ENCODE results near the gene RNF138. TPM values are rescaled to one million over a fixed set of nuclear protein-coding genes. Genes with fewer than 3 reads are reported as not detected.
"Not testable (repeated sequence)": the region's sequence is repeated elsewhere in the genome, so short reads cannot be mapped to it uniquely, and the experiment has no call there.

Gene RNF138
- total RNA-seq, result 10 to 100 TPM; 58.8 to 64.7 TPM

- Mint-ChIP-seq H3K9me3 (no peaks in the 10 kb centered on the region), H3K36me3 (peaks cover 22 to 34% of the 10 kb centered on the region in 2 donors), H3K27ac (peak within 1 kb of the TSS; percentile 98 to 99)
- ATAC-seq, result peak; percentile 65 to 68
- peak; percentile 83 to 88 for DNase-seq (ENCODE audit: low spot score in 2 of 2)
Measured at GRCh38 chr18:32091724-32092421, at the start of gene RNF138. TSS of gene RNF138 (plus strand) at chr18:32091874. CDS start at chr18:32092777, 903 bp downstream.

DNA sequence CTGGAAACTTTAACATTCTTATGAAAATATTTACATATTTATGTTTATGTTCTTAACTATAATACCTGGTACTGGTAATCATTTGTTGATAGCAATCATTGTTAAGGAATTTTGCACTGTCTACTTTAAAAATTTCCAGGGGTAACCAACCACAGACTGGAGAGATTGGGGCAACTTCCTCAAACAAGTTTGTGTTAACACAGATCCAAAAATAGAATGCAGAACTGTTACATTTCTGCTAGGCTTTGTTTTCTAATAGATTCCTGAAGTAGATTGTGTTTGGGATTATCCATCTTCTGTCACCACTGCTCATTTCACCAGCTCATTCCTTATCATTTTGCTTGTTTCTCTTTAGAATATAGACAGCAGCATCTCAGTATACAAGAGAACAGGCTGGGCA is 49.3 kb upstream of the RNF138 start:
- peaks cover 10 to 20% of the 10 kb centered on the region in 2 donors for H3K36me3 Mint-ChIP-seq

DNA sequence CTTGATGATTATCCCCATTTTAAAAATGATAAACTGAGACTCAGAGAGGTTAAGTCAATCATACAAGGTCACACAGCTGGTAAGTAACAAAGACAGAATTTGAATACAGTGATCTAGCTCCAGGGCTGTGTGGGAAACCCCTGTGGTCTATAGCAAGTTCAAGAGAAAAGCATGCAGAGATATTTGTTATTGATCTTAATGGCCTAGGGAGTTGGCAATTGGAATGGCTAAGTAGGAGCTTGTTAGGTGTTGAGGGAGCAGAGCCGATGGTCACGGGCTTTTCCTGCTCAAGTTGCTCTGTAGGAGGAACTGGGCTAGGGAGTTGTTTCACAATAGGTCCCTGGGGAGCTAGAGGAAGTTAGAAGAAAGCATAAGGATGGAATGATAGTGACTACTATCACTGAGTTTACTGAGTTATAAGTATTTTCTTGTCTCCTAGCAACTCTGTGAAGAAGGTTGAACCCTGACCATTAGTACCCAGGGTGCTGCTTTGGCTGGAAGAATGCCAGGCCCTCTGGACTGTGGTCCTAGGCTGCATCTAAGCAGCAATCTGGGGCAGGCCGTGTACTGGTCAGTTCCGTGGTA is 43.1 kb upstream of the RNF138 start:
- ATAC-seq (peak; percentile 37 to 68), DNase-seq (ENCODE audit: low spot score in 2 of 2) (no peak)
- H3K27ac Mint-ChIP-seq, result peak overlapping the region; percentile 36 to 93
- H3K9me3 Mint-ChIP-seq, result no peaks in the 10 kb centered on the region
- H3K36me3 Mint-ChIP-seq, result no peaks in the 10 kb centered on the region

More for the DNA sequence above, 49.3 kb upstream of the RNF138 start:
- Mint-ChIP-seq H3K9me3 (peaks cover 0 to 5% of the 10 kb centered on the region in 2 donors), H3K27ac (no peak overlapping the region)
- ATAC-seq (no peak), DNase-seq (ENCODE audit: low spot score in 2 of 2) (no peak)

DNA sequence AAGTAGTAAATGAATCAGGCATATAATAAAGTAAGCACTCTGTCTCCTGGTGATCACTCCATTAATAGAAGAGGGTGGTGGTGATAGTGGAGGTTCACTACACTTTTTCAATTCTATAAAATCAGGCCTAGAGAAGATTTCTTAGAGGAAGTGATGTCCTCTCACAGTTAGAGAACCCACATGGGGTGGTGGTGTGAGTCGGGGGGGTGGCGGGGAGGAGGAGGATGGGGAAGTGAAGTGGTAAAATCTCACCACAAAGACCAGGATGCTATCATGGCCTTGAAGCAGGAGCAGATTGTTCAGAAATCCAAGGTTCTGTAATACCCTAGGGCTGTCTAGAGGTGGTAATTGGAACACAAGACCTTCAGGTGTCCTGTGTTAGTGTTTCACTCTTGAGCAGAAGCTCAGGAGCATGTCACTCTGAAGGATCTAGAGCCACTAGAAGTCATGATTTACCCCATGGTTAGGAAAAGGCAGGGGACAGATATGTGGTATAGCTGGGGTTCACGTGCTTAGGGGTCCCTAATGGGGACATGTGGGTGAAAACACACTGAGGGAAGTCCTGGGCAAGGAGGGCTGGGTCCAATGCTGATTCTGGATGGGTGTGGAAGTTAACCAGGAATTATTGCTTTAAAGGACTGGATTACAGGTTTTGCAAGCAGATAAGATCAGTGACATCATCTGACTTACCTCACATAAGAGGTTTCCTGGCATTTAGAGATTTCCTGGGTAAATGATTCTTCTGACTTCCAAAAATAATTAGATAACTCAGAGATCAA is 42.1 kb upstream of the RNF138 start:
- ATAC-seq, result peak; percentile 40 to 74
- no peaks in the 10 kb centered on the region for H3K9me3 Mint-ChIP-seq
- peak overlapping the region; percentile 91 to 93 for H3K27ac Mint-ChIP-seq
- DNase-seq (ENCODE audit: low spot score in 2 of 2), result no peak
- H3K36me3 Mint-ChIP-seq, result no peaks in the 10 kb centered on the region

DNA sequence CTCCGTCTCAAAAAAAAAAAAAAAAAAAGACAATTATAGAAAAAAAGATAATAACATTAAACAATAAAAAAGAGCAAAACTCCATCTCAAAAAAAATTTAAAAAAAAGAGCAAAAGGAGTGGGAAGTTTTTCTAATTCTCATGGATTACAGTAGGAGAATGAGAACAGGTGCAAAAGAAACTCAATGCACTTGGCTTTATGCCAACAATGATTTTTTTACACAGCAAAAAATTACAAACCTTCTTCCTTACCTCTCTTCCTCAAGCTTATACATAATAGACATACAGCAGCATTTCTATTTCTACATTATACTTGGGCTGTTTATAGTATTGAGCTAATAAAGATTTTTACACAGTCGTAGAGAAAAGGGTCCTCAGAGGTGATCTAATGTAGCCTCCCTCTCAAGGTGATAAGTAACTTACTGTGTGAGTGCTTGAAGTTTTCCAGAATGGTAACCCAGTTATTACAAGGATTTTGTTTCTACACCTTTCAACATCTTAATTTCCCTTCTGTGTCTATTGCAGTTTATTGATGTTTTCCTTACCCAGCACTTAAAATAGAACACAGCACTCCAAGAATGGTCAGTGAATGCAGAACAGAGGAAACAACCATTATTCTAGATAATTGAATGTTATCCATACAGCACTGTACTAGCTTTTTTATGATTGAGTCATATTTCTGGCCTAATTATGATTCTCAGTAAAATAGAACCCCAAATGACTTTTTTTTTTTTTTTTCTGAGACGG is 34.9 kb upstream of the RNF138 start:
- peaks cover 8 to 12% of the 10 kb centered on the region in 2 donors for H3K36me3 Mint-ChIP-seq
- ATAC-seq, result no peak

GRCh38 chr18:32057624-32058165 is 34.0 kb upstream of the RNF138 start:
- peaks cover 0 to 5% of the 10 kb centered on the region in 2 donors for H3K9me3 Mint-ChIP-seq
- no peak overlapping the region for H3K27ac Mint-ChIP-seq
- DNase-seq (ENCODE audit: low spot score in 2 of 2) (no peak), ATAC-seq (no peak)
- H3K36me3 Mint-ChIP-seq, result peaks cover 8 to 12% of the 10 kb centered on the region in 2 donors

More for the DNA sequence above, 34.9 kb upstream of the RNF138 start:
- DNase-seq (ENCODE audit: low spot score in 2 of 2), result no peak
- peaks cover 0 to 5% of the 10 kb centered on the region in 2 donors for H3K9me3 Mint-ChIP-seq
- H3K27ac Mint-ChIP-seq, result no peak overlapping the region

GRCh38 chr18:32060026-32060425 is 31.6 kb upstream of the RNF138 start:
- Mint-ChIP-seq H3K36me3 (peaks cover 8 to 12% of the 10 kb centered on the region in 2 donors), H3K9me3 (peaks cover 0 to 5% of the 10 kb centered on the region in 2 donors), H3K27ac (no peak overlapping the region)
- DNase-seq (ENCODE audit: low spot score in 2 of 2), result no peak
- no peak for ATAC-seq

DNA sequence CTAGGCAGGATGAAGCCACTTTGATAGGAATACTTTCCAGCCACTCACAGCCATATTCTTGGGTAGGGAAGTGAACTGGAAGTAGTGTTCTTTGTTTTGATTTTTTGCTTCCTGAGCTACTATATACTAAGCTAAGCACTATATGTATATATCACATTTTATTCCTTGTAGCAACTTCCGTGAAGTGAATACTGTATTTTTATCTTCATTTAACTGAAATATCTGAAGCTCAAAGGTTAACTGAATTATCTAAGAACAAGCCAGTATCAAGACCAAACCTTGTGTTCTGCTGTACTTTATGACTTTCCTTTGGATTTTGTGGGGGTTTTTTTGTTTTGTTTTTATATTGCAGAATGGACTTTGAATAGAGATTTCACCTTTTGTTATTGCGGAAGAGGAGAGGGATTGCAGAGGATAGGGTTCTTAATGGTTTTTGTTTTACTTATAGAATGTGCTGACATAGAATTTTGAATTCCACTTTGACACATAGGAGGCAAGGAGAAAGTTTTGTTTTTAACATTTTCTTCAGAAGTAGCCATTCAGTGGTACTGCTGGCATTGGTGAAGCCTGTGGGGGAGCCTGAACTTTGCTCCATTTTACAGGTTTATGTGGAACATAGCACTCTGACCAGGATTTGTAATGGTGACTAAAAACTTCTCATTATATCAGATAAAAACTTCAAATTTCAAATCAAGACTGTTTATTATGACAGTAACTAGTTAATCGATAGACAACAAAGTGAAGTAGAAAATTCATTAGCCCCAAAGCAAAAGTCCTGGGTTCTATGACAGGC is 24.1 kb upstream of the RNF138 start:
- no peaks in the 10 kb centered on the region for H3K9me3 Mint-ChIP-seq
- peak overlapping the region in 1 of 2 donors; percentile 58 for H3K27ac Mint-ChIP-seq
- no peaks in the 10 kb centered on the region for H3K36me3 Mint-ChIP-seq
- ATAC-seq, result no peak
- DNase-seq (ENCODE audit: low spot score in 2 of 2), result no peak

GRCh38 chr18:32072321-32072720 is 19.4 kb upstream of the RNF138 start:
- H3K36me3 Mint-ChIP-seq, result peaks cover 0 to 6% of the 10 kb centered on the region in 2 donors
- H3K27ac Mint-ChIP-seq, result no peak overlapping the region
- H3K9me3 Mint-ChIP-seq, result peaks cover 0 to 3% of the 10 kb centered on the region in 2 donors

GRCh38 chr18:32074206-32074605 is 17.5 kb upstream of the RNF138 start:
- peak; percentile 61 to 95 for ATAC-seq
- peaks cover 0 to 3% of the 10 kb centered on the region in 2 donors for H3K9me3 Mint-ChIP-seq
- no peak for DNase-seq (ENCODE audit: low spot score in 2 of 2)
- H3K36me3 Mint-ChIP-seq, result peaks cover 0 to 6% of the 10 kb centered on the region in 2 donors
- peak overlapping the region; percentile 62 to 65 for H3K27ac Mint-ChIP-seq

More at GRCh38 chr18:32072321-32072720, 19.4 kb upstream of the RNF138 start:
- DNase-seq (ENCODE audit: low spot score in 2 of 2) (no peak), ATAC-seq (no peak)

GRCh38 chr18:32078845-32079244 is 12.8 kb upstream of the RNF138 start:
- H3K36me3 Mint-ChIP-seq, result peaks cover 0 to 6% of the 10 kb centered on the region in 2 donors
- no peak for DNase-seq (ENCODE audit: low spot score in 2 of 2)
- peaks cover 0 to 3% of the 10 kb centered on the region in 2 donors for H3K9me3 Mint-ChIP-seq
- ATAC-seq, result no peak
- no peak overlapping the region for H3K27ac Mint-ChIP-seq

- H3K27ac Mint-ChIP-seq, result no peak overlapping the region
- DNase-seq (ENCODE audit: low spot score in 2 of 2) (no peak), ATAC-seq (no peak)
- no peaks in the 10 kb centered on the region for H3K36me3 Mint-ChIP-seq
- H3K9me3 Mint-ChIP-seq, result no peaks in the 10 kb centered on the region
Measured at GRCh38 chr18:32081881-32082280, 9.8 kb upstream of the RNF138 start.

- ATAC-seq (no peak), DNase-seq (ENCODE audit: low spot score in 2 of 2) (no peak)
- Mint-ChIP-seq H3K36me3 (no peaks in the 10 kb centered on the region), H3K27ac (peak overlapping the region in 1 of 2 donors; percentile 29), H3K9me3 (no peaks in the 10 kb centered on the region)
Measured at GRCh38 chr18:32083781-32084180, 7.9 kb upstream of the RNF138 start.

DNA sequence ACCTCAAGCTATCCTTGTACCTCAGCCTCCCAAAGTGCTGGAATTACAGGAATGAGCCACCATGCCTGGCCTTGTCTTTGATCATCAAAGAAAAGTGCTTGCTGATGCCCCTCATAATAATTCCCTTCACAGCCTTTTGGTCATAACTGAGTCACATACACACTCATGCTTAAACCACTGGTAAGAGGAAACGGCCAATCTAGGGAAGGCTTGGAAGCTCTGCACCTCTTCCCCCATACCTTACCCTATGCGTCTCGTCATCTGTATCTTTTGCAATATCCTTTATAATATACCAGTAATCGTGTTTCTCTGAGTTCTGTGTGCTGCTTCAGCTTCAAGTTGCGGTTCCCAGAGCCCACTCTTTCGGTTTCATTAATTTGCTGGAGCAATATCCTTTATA is 4.8 kb upstream of the RNF138 start:
- Mint-ChIP-seq H3K9me3 (no peaks in the 10 kb centered on the region), H3K36me3 (no peaks in the 10 kb centered on the region), H3K27ac (no peak overlapping the region)
- DNase-seq (ENCODE audit: low spot score in 2 of 2) (no peak), ATAC-seq (no peak)

GRCh38 chr18:32090831-32091230 is 843 bp upstream of the RNF138 start:
- H3K9me3 Mint-ChIP-seq; DNase-seq (ENCODE audit: low spot score in 2 of 2); ATAC-seq; H3K27ac Mint-ChIP-seq: not testable (repeated sequence)
- peaks cover 17 to 27% of the 10 kb centered on the region in 2 donors for H3K36me3 Mint-ChIP-seq

All from activated naive CD4-positive, alpha-beta T cell treated with anti-CD3 and anti-CD28 coated beads, Interleukin-2, amount 50 U/mL, for 72 hours (primary cell).